ENCODE data around the gene CHRNA4.

Gene CHRNA4

DNA sequence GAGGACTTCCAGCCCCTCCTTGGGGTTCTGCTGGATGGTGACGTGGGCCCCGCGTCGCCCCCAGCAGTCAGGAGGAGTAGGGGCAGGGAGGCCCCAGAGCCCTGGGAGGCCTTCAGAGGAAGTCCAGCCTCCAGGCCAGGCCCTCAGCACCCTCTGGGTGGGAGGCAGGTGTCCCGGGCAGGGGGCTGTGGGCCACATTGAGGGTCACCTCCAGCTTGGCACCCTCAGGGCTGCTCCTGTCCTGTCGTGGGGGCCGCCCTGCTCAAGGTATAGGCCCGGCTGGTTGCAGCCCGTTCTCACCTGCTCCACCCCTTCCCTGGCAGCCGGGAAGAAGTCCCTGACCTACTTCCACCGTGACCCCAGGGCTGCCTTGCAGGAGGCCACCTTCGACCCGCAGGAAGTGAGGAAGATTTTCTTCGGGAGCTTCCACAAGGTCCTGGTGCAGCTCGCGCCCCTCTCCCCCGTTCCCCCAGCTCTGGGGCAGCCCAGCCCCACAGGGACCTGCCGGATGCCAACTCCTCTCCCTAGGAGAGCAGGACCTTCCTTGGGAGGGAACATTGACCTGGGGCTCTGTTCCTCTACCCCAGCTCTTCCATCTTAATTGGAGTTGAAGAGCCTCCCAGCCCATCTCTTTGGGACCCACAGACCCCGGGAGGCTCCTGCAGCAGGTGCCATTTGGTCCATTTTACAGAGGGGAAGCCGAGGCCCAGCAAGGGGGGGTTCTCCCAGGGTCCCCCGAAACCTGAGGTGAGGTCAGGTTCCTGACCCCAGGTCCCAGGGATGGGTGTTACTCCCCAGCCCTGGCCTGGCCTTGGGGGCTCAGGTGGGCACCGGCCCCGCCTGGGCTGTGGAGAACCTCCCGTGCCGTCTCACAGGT is 41.7 kb downstream of the CHRNA4 start:
- no peaks in the 10 kb centered on the region for H3K36me3 Mint-ChIP-seq
- no peaks in the 10 kb centered on the region for H3K27me3 Mint-ChIP-seq
- no peak overlapping the region for H3K4me3 Mint-ChIP-seq
- H3K4me1 Mint-ChIP-seq: no peaks in the 10 kb centered on the region
- H3K9me3 Mint-ChIP-seq: no peaks in the 10 kb centered on the region
- H3K27ac Mint-ChIP-seq: no peak overlapping the region

DNA sequence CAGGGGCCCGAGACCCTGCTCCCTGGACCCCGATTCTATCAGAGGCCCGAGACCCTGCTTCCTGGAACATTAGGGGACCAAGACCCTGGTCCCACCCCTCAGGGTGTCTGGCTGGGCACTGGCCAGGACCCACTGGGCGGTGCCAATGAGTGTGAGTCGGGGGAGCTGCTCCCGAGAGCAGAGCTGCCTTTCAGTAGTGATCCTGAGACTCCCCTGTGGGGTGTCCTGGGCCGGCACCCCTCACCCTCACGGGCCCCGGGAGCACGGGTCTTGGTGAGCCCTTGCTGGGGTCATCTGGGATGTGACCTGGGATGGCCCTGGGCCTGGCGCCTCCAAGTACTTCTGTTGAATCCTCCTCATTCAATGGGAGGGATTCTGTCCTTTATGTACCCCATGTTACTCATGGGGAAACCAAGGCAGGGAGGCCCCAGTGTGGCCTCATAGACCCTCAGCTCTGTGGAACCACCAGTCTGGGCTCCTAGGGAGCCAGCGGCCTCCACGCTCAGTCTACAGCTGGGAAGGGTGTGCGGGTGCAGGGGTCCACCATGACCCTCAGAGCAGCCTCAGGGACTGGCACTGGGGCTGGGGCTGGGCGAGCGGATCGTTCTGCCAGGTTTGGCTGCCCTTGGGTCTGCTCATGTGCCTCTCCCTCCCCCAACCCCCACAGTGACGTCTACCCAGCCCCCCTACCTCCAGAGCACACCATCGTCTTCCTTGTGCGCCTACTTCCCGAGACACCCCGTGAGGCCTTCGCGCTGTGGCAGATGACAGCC is 42.6 kb downstream of the CHRNA4 start:
- no peaks in the 10 kb centered on the region for H3K4me1 Mint-ChIP-seq
- no peaks in the 10 kb centered on the region for H3K9me3 Mint-ChIP-seq
- no peaks in the 10 kb centered on the region for H3K36me3 Mint-ChIP-seq
- H3K27me3 Mint-ChIP-seq: no peaks in the 10 kb centered on the region
- no peak overlapping the region for H3K27ac Mint-ChIP-seq
- H3K4me3 Mint-ChIP-seq: no peak overlapping the region

DNA sequence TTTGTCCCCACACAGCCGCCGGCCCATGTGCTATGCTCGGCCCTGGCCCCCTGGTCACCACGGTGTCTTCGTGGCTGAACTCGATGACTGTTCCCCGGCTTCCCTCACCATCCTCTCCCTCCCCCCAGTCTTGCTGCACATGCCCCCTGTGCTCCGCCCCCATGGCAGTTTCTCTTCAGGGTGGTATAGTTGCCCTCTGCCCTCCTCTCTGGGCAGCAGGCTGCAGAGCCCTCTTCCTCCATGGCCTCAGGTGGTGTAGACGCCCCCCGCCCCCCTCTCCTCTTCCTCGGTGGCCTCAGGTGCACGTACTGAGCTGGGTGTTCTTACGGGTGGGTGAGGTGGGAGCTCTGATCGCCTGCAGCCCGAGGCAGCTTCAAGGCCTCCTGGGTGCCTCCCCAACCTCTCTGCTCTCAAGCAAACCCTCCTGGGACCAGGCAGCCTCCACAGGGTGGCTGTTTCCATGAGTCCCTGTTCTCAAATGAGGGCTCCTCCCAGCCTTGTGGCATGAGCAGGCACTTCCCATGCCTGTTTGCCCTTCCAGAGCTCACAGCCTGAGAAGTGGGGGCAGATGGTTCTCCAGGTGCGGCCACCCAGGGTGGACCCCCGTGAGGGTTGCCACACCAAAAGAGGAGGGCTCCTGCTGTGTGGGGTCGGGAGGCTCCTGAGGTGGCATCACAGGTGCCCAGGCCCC is 43.4 kb downstream of the CHRNA4 start:
- no peaks in the 10 kb centered on the region for H3K9me3 Mint-ChIP-seq
- H3K4me1 Mint-ChIP-seq: no peaks in the 10 kb centered on the region
- H3K27me3 Mint-ChIP-seq: no peaks in the 10 kb centered on the region
- no peak overlapping the region for H3K27ac Mint-ChIP-seq
- no peaks in the 10 kb centered on the region for H3K36me3 Mint-ChIP-seq
- no peak overlapping the region for H3K4me3 Mint-ChIP-seq

DNA sequence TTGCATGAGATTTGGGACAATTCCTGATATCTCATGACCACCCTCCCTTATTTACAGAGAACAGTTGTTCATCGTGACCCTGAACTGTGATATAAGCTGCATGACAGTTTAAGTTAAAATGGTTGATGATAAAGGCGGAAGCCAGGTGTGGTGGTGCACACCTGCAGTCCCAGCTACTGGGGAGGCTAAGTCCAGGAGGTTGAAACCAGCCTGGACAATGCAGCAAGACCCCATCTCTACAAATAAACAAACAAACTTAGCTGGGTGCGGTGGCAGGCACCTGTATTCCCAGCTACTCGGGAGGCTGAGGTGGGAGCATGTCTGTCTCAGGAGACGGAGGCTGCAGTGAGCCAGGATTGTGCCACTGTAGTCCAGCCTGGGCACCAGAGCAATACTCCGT is 44.1 kb downstream of the CHRNA4 start:
- Mint-ChIP-seq H3K4me3 (no peak overlapping the region), H3K9me3 (no peaks in the 10 kb centered on the region), H3K4me1 (no peaks in the 10 kb centered on the region), H3K36me3 (no peaks in the 10 kb centered on the region), H3K27me3 (no peaks in the 10 kb centered on the region), H3K27ac (no peak overlapping the region)

DNA sequence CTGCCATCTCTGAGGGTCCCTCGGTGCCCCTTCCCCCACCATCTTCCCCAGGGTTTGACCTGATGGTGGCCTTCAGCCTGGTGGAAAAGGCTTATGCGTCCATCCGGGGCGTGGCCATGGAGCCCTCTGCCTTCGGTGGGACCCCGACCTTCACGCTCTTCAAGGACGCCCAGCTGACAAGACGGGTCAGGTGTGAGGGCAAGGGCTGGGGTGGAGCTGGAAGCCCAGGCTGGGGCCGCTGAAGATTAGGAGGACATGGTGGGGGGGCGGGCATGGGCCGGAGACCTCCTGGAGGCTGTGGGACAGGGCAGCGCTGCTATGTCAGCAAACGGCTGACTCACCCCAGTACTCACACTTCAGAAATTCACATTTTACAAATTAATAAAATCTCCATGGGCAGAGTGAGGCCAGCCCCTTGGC is 44.6 kb downstream of the CHRNA4 start:
- H3K36me3 Mint-ChIP-seq: no peaks in the 10 kb centered on the region
- no peak overlapping the region for H3K4me3 Mint-ChIP-seq
- H3K27ac Mint-ChIP-seq: no peak overlapping the region
- no peaks in the 10 kb centered on the region for H3K27me3 Mint-ChIP-seq
- no peaks in the 10 kb centered on the region for H3K4me1 Mint-ChIP-seq
- H3K9me3 Mint-ChIP-seq: no peaks in the 10 kb centered on the region

DNA sequence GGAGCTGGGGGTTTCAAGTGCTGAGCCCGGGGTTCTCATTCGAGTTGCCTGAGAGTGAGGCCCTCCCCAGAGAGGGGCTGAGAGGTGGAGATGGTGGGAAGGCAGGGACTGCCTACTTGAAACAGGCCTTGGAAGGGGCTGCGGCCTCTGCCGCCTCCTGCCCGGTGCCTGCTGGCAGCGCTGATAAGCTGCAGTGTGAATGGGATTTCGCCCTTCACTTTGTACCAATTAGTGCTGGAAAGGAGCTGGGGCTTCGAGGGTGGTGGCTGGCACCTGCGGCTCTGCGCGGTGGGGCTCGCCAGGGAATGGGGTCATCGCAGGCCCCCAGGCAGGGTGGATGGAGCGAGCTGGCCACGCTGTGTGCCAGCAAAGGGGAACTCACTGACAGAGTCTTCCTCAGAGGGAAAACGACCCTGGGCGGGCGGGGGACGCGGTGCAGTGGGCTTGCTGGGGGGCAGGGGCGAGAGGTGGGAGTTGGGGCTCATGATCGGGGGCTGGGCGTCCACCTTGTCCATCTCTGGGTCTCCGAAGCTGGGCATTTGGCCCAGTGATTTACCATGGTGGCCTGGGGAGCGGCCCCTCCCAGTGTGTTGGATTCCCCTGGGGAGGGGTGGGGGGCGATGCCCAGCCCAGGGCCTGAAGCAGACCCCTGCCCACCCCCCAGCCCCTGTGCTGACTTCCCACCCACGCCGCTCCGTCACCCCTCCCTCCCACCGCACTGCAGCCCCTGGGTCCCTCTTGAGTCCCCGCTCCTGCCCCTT is 45.2 kb downstream of the CHRNA4 start:
- Mint-ChIP-seq H3K4me1 (no peaks in the 10 kb centered on the region), H3K27ac (no peak overlapping the region), H3K9me3 (no peaks in the 10 kb centered on the region), H3K36me3 (no peaks in the 10 kb centered on the region), H3K27me3 (no peaks in the 10 kb centered on the region), H3K4me3 (no peak overlapping the region)

DNA sequence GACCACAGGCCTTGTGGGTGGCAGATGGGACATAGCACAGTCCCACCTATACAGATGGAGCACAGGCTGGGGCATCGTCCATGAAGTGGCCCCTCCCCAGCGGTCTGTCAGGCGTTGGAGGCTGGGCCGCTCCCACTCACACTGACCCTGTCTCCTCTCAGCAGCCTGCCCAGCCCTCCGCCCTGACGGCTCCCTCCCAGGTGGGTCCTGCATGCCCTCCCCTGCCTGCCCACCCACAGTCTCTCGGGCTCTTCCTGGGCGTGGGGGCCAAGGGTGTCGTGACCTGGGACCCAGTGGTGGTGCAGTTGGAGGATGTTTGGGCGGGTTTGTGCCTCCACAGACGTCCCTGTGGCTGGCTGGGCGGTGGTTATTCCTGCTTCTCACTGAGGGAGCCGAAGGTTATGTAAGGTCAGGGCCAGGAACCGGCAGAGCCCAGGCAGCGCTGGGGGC is 45.9 kb downstream of the CHRNA4 start:
- Mint-ChIP-seq H3K9me3 (no peaks in the 10 kb centered on the region), H3K27me3 (no peaks in the 10 kb centered on the region), H3K27ac (no peak overlapping the region), H3K4me1 (no peaks in the 10 kb centered on the region), H3K4me3 (no peak overlapping the region), H3K36me3 (no peaks in the 10 kb centered on the region)

DNA sequence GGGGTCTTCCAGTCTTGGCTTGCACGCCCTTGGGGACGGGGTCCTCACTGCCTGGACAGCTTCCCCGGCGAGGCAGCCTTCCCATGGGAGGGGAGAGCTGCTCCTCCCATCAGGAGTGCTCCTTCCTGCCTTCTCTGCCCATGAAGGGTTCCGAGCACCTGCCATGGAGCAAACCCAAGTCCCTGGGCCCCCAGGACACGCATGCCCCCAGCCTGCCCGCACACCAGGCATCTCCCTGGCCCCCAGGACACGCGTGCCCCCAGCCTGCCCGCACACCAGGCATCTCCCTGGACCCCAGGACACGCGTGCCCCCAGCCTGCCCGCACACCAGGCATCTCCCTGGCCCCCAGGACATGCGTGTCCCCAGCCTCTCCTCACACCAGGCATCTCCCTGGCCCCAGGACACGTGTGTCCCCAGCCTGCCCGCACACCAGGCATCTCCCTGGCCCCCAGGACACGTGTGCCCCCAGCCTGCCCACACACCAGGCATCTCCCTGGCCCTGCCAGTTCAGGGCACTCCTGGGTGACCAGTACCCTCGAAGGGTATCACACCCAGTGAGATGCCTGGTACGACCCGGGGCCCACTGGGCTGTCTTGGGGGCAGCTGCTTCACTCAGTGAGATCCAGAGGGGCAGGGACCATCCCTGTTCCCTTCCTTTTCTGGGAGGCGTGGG is 46.4 kb downstream of the CHRNA4 start:
- H3K27me3 Mint-ChIP-seq: no peaks in the 10 kb centered on the region
- H3K4me1 Mint-ChIP-seq: no peaks in the 10 kb centered on the region

DNA sequence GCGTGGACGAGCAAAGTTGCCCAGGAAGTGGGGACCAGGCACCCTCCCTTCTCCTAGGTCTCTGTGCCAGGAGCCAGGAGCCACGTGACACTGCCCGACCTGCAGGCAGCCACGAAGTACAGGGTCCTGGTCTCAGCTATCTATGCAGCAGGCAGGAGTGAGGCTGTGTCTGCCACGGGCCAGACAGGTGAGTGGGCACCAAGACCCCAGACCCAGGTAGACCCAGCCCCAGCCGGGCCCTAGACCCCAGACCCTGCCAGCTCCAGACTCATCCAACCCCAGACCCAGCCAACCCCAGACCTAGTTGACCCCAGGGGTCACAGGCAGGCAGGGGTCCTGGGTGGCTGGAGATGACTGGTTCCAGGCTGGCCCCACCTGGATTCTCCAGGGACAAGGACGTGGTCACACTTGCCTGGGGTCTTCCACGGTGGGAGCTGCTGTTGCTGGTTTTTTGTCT is 47.1 kb downstream of the CHRNA4 start:
- no peak overlapping the region for H3K4me3 Mint-ChIP-seq
- H3K36me3 Mint-ChIP-seq: no peaks in the 10 kb centered on the region

More for the DNA sequence above, 46.4 kb downstream of the CHRNA4 start:
- H3K9me3 Mint-ChIP-seq: no peaks in the 10 kb centered on the region
- no peaks in the 10 kb centered on the region for H3K36me3 Mint-ChIP-seq
- no peak overlapping the region for H3K4me3 Mint-ChIP-seq
- H3K27ac Mint-ChIP-seq: no peak overlapping the region

DNA sequence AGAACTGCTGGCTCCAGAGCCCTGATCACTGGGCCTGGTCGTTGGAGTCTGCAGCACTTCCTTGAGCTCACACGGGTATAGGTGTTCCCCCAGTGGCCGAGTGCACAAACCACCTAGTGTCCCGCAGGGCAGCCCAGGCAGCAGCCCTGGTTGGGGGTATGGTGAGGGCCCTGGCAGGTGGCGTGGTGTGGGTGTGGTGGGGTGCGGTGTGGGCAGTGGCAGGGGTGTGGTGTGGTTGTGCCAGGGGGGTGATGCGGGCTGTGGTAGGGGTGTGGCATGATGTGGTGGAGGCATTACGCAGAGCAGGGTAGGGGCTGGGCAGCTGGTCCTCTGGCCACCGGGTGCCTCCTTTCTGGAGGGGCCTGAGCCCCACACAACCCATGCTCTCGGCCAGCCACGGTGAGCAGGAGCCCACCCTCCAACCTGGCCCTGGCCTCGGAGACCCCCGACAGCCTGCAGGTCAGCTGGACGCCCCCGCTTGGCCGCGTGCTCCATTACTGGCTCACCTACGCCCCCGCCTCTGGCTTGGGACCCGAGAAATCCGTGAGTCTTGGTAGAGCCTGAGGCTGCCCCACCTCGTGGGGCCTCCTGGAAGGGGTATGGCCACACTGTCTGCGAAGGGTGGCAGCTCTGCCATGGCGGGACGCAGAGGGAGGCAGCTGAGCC is 47.7 kb downstream of the CHRNA4 start:
- Mint-ChIP-seq H3K27me3 (no peaks in the 10 kb centered on the region), H3K4me1 (no peaks in the 10 kb centered on the region), H3K9me3 (no peaks in the 10 kb centered on the region), H3K27ac (no peak overlapping the region), H3K36me3 (no peaks in the 10 kb centered on the region), H3K4me3 (no peak overlapping the region)

More for the DNA sequence above, 47.1 kb downstream of the CHRNA4 start:
- no peak overlapping the region for H3K27ac Mint-ChIP-seq
- no peaks in the 10 kb centered on the region for H3K9me3 Mint-ChIP-seq
- no peaks in the 10 kb centered on the region for H3K27me3 Mint-ChIP-seq
- no peaks in the 10 kb centered on the region for H3K4me1 Mint-ChIP-seq

DNA sequence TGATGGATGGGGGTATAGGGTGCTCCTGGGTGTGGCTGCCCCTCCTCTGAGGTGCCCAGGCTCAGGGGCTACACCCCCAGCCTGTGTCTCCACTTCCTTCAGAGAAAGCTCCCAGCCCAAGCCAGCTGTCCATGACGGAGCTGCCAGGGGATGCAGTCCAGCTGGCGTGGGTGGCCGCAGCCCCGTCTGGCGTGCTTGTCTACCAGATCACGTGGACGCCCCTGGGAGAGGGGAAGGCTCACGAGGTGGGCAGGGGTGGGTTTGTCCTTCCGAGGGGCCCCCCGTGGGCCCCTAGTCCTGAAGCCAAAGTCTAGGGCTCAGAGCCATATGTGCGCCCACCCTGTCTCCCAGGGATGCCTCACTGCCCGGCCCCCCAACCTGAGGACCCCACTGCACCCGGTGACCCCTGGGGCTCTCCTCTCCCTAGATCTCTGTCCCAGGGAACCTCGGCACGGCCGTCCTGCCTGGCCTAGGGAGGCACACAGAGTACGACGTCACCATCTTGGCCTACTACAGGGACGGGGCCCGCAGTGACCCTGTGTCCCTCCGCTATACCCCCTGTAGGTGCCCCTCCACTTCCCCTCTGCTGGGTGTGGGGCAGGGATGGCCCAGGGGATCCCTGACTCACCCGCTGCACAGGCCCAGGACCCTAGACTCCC is 48.3 kb downstream of the CHRNA4 start:
- H3K36me3 Mint-ChIP-seq: no peaks in the 10 kb centered on the region
- H3K27ac Mint-ChIP-seq: no peak overlapping the region
- no peaks in the 10 kb centered on the region for H3K27me3 Mint-ChIP-seq
- H3K9me3 Mint-ChIP-seq: no peaks in the 10 kb centered on the region
- H3K4me3 Mint-ChIP-seq: no peak overlapping the region
- H3K4me1 Mint-ChIP-seq: no peaks in the 10 kb centered on the region

DNA sequence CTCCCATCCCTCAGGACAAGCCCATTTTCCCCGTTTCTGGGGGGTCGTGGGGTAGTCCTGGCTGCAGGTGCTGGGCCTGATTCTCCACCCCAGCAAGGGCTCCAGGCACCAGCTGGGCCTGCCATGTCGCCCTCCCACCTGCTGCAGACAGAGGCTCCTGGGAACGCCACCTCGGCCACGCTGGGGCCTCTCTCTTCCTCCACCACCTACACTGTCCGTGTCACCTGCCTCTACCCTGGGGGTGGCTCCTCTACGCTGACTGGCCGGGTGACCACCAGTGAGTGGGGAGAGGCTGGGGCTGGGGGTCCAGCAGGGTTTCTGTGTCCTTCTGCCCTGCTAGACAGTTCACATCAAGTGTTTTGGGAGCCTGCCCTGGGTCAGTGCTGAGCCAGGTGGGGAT is 48.9 kb downstream of the CHRNA4 start:
- H3K27ac Mint-ChIP-seq: no peak overlapping the region
- H3K9me3 Mint-ChIP-seq: no peaks in the 10 kb centered on the region

DNA sequence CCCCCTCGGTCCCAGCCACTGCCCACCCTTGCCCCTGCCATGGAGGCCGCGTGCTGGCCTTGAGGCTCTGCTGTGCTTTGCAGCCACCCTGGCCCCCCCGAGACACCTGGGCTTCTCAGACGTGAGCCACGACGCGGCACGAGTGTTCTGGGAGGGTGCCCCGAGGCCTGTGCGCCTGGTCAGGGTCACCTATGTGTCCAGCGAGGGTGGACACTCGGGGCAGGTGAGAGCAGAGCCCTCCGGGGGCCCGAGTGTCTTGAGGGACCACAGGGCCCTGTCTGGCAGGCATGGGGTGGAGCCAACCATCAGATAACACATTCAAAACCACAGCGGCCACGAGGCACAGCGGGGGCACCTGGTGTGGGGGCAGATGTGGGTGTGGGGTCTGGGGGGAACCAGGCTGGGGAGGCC is 49.3 kb downstream of the CHRNA4 start:
- no peaks in the 10 kb centered on the region for H3K27me3 Mint-ChIP-seq
- no peaks in the 10 kb centered on the region for H3K4me1 Mint-ChIP-seq
- H3K4me3 Mint-ChIP-seq: no peak overlapping the region
- no peak overlapping the region for H3K27ac Mint-ChIP-seq
- no peaks in the 10 kb centered on the region for H3K9me3 Mint-ChIP-seq
- no peaks in the 10 kb centered on the region for H3K36me3 Mint-ChIP-seq

More for the DNA sequence above, 48.9 kb downstream of the CHRNA4 start:
- no peaks in the 10 kb centered on the region for H3K4me1 Mint-ChIP-seq
- no peak overlapping the region for H3K4me3 Mint-ChIP-seq
- H3K27me3 Mint-ChIP-seq: no peaks in the 10 kb centered on the region
- H3K36me3 Mint-ChIP-seq: no peaks in the 10 kb centered on the region

Measured in activated naive CD4-positive, alpha-beta T cell treated with anti-CD3 and anti-CD28 coated beads, Interleukin-2, amount 50 U/mL, for 24 hours (primary cell).